Measurements from ENCODE around the gene PRR23A.
"Not testable (repeated sequence)": the region's sequence is repeated elsewhere in the genome, so short reads cannot be mapped to it uniquely, and the experiment has no call there.

Gene PRR23A

DNA sequence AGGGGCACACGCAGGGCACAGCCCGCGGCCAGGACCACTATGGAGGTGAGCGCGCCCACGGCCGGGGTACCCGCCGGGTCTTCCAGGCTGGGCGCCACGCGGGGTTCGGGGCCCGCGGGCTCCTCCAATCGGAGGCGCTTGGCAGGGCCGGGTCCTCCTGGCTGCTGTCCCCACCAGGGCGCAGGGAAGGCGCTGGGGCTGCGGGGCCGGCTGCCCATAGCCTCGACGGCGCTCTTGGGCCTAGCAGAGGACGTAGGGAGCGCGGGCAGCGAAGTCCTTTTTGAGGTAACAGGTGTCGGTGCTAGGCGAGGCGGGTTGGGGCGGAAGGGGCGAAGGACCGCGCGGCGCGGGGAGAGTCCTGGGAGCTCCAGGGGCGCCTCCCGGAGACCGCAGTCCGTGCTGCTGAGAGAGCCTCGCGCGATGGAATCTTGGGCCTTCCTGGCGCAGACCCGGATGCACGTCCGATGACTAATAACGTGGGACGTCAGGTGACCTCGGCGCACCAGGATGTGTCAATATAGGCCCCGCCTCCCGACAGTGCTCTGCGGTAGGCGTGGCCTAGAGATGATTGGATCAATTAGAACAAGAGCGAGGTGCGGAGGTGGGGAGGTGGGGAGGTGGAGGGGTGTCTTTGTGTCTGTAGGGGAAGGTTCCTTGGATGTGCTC lies at the start of gene PRR23A:
Gene PRR23A, minus strand, starts transcription at position 218 of the 666 bp plus-strand sequence. Its CDS starts 0 bp downstream, at position 218.
- no peak for DNase-seq
- TF ChIP-seq GATA1 (IDR thresholded peaks at IDR 0.05; ENCODE audit: low read depth, low read length) (no peak), POLR2A (IDR thresholded peaks at IDR 0.05; ENCODE audit: low read length) (no peak)

DNA sequence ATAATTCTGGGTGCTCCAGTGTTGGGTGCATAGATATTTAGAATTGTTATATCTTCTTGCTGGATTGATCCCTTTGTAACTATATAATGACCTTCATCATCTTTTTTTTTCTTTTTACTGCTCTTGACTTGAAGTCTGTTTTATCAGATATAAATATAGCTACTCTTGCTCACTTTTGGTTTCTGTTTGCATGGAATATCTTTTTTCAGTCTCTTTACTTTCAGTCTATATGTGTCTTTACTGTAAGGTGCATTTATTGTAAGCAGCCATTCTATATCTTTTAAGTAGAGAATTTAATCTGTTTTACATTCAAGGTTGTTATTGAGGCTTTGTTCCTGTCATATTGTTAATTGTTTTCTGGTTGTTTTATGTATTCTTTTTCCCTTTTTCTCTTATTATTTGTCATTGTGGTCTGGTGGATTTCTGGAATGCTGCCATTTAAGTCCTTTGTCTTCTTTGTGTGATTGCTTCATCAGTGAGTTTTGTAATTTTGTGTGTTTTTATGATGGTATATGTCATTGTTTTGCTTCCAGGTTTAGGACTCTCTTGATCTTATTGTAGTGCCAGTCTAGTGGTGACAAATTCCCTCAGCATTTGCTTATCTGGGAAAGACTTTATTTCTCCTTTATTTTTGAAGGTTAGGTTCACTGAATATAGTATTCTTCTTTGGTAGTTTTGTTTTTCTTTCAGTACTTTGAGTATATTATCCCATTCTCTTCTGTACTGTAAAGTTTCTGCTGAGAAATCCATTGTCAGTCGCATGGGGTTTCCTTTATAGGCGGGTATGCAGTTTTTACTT lies 46.9 kb upstream of the PRR23A start:
- no peak for DNase-seq
- TF ChIP-seq GATA1 (IDR thresholded peaks at IDR 0.05; ENCODE audit: low read depth, low read length) (no peak), POLR2A (IDR thresholded peaks at IDR 0.05; ENCODE audit: low read length) (no peak)

DNA sequence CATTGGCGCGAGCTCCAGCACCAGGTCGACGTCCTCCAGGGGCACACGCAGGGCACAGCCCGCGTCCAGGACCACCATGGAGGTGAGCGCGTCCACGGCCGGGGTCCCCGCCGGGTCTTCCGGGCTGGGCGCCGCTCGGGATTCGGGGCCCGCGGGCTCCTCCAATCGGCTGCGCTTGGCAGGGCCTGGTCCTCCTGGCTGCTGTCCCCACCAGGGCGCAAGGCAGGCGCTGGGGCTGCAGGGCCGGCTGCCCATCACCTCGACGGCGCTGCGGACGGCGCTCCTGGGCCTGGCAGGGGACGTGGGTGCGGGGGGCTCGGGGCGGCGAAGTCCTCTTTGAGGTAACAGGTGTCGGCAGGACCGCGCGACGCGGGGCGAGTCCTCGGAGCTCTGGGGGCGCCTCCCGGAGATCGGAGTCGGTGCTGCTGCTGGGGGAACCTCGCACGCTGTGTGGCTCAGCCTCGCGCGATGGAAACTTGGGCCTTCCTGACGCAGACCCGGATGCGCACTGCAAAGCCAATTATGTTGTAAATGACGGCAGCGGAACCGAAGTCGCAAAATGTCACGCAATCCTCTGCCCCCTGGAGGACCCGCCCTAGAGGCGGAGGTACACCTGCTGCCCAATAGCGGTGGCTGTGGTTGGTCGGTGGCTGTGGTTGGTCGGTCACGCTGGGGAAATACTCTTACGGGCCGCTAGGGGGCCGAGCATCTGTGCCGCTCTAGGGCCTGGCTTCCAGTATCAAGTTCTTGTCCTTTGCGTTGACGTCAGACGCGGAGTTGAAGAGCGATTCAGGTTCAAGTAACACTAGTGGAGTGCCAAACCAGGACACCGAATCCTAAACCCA lies 38.5 kb upstream of the PRR23A start, which contains the start of gene PRR23C:
Gene PRR23C, minus strand, starts transcription at position 527 of the 845 bp plus-strand sequence. Its CDS starts 272 bp downstream, at position 255.
- peak; percentile 4 to 10 for DNase-seq
- no peak for TF ChIP-seq GATA1 (IDR thresholded peaks at IDR 0.05; ENCODE audit: low read depth, low read length)
- TF ChIP-seq POLR2A (IDR thresholded peaks at IDR 0.05; ENCODE audit: low read length), result no peak

DNA sequence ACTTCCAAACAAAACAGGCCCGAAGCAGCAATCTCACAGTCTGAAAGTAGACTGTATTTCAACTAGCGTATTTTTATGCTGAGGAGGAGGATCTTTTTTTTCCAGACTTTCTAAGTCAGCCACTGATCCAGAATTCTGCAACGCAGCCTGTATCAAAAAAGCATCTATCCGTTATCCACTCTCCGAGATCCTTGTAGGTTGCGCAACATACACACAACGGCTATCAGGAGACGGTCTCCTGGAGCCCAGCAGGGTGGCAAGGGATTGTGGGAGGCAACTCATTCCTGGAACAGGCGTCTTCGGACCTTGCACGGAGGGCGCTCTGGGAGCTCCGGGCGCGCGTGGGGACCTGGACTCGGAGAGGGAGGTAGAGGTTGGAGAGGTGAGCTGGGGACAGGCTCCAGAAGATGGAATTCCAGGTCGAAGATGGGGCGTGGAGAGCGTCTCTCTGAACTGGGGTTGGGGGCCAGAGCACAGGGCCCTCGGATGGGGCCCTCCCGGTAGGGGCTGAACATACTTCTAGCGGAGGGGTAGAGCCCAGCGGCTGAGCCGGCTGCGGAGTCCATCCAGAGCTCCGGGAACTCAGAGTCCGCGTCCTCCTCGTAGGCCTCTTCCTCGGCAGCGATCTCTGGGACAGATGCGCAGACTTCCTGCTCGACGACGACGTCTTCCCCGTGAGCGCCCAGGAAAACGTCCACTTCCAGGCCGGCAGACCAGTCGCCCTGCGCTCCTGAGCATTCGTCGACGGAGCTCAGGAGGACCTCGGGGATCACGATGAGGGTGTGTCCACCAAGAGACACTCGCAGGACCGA lies 37.7 kb upstream of the PRR23A start:
- DNase-seq, result no peak
- no peak for TF ChIP-seq POLR2A (IDR thresholded peaks at IDR 0.05; ENCODE audit: low read length)
- TF ChIP-seq GATA1 (IDR thresholded peaks at IDR 0.05; ENCODE audit: low read depth, low read length), result no peak

DNA sequence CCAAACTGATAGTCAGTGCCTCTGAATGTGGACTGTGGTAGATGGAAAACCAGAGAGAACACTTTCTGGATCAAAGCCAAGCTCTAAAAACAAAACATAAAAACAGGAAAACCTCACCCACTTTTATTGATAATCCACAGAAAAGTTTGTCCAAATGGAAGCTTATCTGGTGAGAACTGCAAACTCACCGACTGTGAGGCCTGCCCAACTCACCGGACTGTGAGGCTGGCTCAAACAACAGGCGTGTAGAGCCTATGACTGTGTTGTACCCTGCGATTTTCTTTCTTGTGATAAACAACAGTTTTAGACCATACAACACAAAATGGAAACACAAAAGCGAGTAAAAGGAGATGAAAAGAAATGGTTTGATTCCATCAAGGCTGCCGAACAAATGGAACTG lies 31.4 kb upstream of the PRR23A start:
- TF ChIP-seq GATA1 (IDR thresholded peaks at IDR 0.05; ENCODE audit: low read depth, low read length) (no peak), POLR2A (IDR thresholded peaks at IDR 0.05; ENCODE audit: low read length) (no peak)

DNA sequence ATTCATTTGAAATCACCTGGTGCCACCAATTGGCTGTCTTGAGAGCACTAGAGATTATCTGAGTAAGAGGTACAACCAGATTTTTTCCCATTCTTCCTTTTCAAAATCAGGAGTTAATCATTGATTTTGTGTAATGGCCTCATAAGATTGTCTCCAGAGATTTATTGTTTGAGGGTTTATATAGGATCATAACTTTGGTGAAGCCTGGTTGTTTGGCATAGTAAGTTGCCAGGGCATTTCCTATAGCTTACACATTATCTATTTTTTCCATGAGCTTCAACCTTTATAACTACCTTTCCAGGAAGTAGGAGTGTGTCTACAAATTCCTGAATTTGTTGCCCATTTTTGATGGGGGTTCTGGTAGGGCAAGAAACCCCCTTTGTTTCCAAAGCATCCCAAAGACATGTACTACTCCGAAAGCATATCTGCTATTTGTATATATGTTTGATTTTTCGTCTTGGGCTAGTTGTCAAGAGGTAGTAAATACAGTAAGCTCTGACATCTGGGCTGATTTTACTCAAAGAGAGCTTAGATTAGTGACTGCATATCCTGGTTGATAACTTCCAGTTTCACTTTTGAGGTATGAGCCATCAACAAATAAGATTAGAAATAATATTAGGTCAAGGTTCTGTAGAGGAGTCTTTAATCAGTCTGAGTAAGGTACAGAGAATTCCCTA lies 26.4 kb upstream of the PRR23A start:
- DNase-seq, result no peak
- TF ChIP-seq GATA1 (IDR thresholded peaks at IDR 0.05; ENCODE audit: low read depth, low read length) (no peak), POLR2A (IDR thresholded peaks at IDR 0.05; ENCODE audit: low read length) (no peak)

More for the DNA sequence above, 31.4 kb upstream of the PRR23A start:
- no peak for DNase-seq

DNA sequence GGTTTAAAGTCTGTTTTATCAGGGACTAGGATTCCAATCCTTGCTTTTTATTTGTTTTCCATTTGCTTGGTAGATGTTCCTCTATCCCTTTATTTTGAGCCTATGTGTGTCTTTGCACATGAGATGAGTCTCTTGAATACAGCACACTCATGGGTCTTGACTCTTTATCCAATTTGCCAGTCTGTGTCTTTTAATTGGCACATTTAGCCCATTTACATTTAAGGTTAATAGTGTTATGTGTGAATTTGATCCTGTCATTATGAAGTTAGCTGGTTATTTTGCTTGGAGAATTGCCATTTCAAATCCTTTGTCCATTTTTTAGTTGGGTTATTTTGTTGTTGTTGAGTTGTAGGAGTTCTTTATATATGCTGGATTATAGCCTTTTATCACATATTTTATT lies 24.5 kb upstream of the PRR23A start:
- DNase-seq, result not testable (repeated sequence)

DNA sequence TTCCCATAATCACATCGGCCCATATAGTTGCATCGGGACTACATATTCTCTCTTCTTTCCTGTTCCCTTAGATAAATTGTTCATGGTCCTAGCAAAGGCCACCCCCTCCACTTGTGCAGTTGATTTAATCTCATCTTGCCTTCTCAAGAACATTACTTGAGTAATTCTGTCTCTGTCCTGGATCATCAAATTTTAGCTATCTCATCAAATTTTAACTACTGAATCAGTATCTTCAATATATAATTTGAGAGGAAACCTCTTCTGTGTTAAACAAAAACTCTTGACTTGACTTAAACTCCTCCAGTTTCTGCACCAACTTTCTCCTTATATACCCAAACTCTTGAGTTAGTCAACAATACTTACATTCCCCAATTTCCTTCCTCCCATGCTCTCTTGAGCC lies 18.9 kb upstream of the PRR23A start:
- TF ChIP-seq POLR2A (IDR thresholded peaks at IDR 0.05; ENCODE audit: low read length), result no peak
- no peak for TF ChIP-seq GATA1 (IDR thresholded peaks at IDR 0.05; ENCODE audit: low read depth, low read length)
- no peak for DNase-seq

DNA sequence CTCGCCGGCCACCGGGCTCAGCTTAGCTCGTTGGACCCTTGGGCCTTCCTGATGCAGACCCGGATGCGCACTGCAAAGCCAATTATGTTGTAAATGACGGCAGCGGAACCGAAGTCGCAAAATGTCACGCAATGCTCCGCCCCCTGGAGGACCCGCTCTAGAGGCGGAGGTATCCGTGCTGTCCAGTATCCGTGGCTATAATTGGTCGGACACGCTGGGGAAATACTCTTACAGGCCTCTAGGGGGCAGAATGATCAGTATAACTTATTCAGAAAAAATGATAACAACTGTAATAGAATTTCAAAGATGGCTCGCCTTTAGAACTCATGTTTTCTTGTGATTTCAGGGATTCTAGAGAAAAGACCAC lies 14.8 kb upstream of the PRR23A start, which contains the start of gene PRR23B:
Gene PRR23B, minus strand, starts transcription at position 59 of the 367 bp plus-strand sequence. CDS start 265 bp downstream, outside the sequence.
- peak in 1 of 2 experiments; percentile 22 for DNase-seq
- no peak for TF ChIP-seq GATA1 (IDR thresholded peaks at IDR 0.05; ENCODE audit: low read depth, low read length)
- TF ChIP-seq POLR2A (IDR thresholded peaks at IDR 0.05; ENCODE audit: low read length), result no peak

DNA sequence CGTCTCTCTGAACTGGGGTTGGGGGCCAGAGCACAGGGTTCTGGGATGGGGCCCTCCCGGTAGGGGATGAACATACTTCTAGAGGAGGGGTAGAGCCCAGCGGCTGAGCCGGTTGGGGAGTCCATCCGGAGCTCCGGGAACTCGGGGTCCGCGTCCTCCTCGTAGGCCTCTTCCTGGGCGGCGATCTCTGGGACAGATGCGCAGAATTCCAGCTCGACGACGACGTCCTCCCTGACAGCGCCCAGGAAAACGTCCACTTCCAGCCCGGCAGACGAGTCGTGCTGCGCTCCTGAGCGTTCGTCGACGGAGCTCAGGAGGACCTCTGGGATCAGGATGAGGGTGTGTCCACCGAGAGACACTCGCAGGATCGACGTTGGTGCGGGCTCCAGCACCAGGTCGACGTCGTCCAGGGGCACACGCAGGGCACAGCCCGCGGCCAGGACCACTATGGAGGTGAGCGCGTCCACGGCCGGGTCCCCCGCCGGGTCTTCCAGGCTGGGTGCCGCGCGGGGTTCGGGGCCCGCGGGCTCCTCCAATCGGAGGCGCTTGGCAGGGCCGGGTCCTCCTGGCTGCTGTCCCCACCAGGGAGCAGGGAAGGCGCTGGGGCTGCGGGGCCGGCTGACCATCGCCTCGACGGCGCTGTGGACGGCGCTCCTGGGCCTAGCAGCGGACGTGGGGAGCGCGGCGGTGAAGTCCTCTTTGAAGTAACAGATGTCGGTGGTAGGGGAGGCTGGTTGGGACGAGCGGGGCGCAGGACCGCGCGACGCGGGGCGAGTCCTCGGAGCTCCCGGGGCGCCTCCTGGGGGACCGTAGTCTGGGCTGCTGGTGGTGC lies 14.2 kb upstream of the PRR23A start:
- no peak for DNase-seq
- TF ChIP-seq GATA1 (IDR thresholded peaks at IDR 0.05; ENCODE audit: low read depth, low read length) (no peak), POLR2A (IDR thresholded peaks at IDR 0.05; ENCODE audit: low read length) (no peak)

DNA sequence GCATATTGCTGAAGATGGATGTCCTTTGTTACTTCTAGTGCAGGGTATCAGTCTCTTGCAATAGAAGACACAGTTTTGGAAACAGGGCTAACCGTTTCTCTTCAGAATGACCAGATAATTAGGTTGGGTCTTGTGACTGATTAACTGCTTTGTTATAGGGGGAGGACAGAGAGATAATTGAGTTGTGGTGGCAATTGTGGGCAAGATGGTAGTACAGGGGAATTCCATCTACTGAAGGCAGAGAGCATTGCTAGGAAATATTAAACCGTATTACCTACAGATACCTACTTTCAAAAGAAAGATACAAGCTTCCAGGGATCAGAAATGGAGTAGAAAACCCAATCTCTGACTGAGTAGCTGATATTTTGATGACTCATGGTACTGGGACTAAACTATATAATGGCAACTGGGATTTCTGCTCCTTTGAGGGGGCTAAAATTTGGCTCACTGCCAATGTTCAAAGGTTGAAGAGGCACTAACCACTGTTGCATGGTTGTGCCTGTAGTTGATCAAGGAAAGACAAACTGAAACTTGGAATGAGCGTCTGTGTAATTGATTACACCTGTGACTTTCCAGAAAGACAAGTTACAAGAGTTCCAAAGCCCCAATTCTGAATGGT lies 10.5 kb upstream of the PRR23A start:
- no peak for DNase-seq
- TF ChIP-seq GATA1 (IDR thresholded peaks at IDR 0.05; ENCODE audit: low read depth, low read length) (no peak), POLR2A (IDR thresholded peaks at IDR 0.05; ENCODE audit: low read length) (no peak)
